ENCODE data around the gene CAPN11.
"Not testable (repeated sequence)": the region's sequence is repeated elsewhere in the genome, so short reads cannot be mapped to it uniquely, and the experiment has no call there.

The CAPN11 gene

DNA sequence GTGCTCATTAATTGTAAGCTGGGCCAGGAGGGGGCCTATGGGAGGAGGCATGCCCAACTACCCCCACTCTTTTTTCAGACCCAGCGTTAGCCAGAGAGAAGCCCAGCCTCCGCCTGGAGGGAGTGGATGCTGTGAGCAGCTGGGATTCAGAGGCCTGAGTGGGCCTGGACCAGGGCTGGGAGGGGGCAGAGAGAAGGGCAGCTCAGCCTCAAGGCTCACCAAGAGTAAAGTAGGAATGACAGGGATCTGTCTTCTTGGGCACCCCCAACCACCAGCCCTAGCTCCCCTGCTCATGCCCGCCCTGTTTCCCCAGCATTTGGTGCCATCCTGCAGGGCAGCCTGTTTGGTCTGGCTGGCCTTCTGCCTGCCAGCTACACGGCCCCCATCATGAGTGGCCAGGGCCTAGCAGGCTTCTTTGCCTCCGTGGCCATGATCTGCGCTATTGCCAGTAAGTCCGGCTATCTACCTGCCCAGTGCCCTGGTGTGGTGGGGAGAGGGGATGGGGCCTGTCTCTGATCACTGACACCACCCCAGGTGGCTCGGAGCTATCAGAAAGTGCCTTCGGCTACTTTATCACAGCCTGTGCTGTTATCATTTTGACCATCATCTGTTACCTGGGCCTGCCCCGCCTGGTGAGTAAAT is 71.5 kb downstream of the CAPN11 start:
- DNase-seq, result no peak

GRCh38 chr6:44231426-44231825 is 72.8 kb downstream of the CAPN11 start:
- DNase-seq, result not testable (repeated sequence)

- no peak for DNase-seq
These were observed 74.3 kb downstream of the CAPN11 start for GRCh38 chr6:44232676-44233566.

- DNase-seq, result no peak
These were observed 75.0 kb downstream of the CAPN11 start for GRCh38 chr6:44233567-44234100.
